ENCODE results near the gene SUSD5. TPM values are rescaled to one million over a fixed set of nuclear protein-coding genes. Genes with fewer than 3 reads are reported as not detected.
"Not testable (repeated sequence)": the region's sequence is repeated elsewhere in the genome, so short reads cannot be mapped to it uniquely, and the experiment has no call there.

The SUSD5 gene
- total and polyA plus RNA-seq, 2 experiments from 2014 or later = 1.4 to 3.6 TPM

GRCh38 chr3:33184863-33185262 lies 33.7 kb downstream of the SUSD5 start (continued):
- TF ChIP-seq CTCF (conservative IDR thresholded peaks at IDR 0.05; ENCODE audit: low read depth in 2 of 2) (no peak), EZH2phosphoT487 (IDR thresholded peaks at IDR 0.05; ENCODE audit: unreplicated experiment) (no peak), STAT1 (IDR thresholded peaks at IDR 0.05; ENCODE audit: unreplicated experiment) (no peak), REST (IDR thresholded peaks at IDR 0.05; ENCODE audit: unreplicated experiment) (no peak), ZNF114 (CRISPR knock-in tag; IDR thresholded peaks at IDR 0.05) (no peak), EZH2 (IDR thresholded peaks at IDR 0.05; ENCODE audit: low read depth, unreplicated experiment) (no peak), NANOG (IDR thresholded peaks at IDR 0.05; ENCODE audit: borderline replicate concordance) (no peak), JUNB (IDR thresholded peaks at IDR 0.05; ENCODE audit: unreplicated experiment) (no peak), ZNF331 (CRISPR knock-in tag; IDR thresholded peaks at IDR 0.05; ENCODE audit: low read depth) (no peak)

- not testable (repeated sequence) for H3K9me3 Mint-ChIP-seq; H4K20me1 ChIP-seq (replicated peaks; ENCODE audit: insufficient read depth); ATAC-seq; H3K4me2 ChIP-seq; H3K36me3 Mint-ChIP-seq (ENCODE audit: low read depth); H3K27ac Mint-ChIP-seq; H3K79me2 ChIP-seq (replicated peaks; ENCODE audit: insufficient read depth); H3K36me3 ChIP-seq (ENCODE audit: insufficient read depth); H3K4me1 Mint-ChIP-seq; H3K4me1 ChIP-seq (ENCODE audit: insufficient read depth); H3K27me3 ChIP-seq (ENCODE audit: insufficient read depth); DNase-seq (ENCODE audit: low spot score); H3F3A ChIP-seq (replicated peaks; ENCODE audit: low read depth); H3K27me3 Mint-ChIP-seq (ENCODE audit: insufficient read depth, low read depth, poor library complexity); H3K4me3 Mint-ChIP-seq; H3K9me2 ChIP-seq (ENCODE audit: insufficient read depth); H2AFZ ChIP-seq; H3K4me3 ChIP-seq; H3K27ac ChIP-seq (ENCODE audit: low read depth)
Observed at GRCh38 chr3:33181641-33182040, 37.0 kb downstream of the SUSD5 start.

GRCh38 chr3:33181229-33181628 lies 37.4 kb downstream of the SUSD5 start:
- ATAC-seq = no peak
- no peaks in the 10 kb centered on the region for H3K36me3 ChIP-seq (ENCODE audit: insufficient read depth)
- no peak for DNase-seq (ENCODE audit: low spot score)
- no peaks in the 10 kb centered on the region for H3K4me1 ChIP-seq (ENCODE audit: insufficient read depth)
- no peak overlapping the region for H3K4me3 ChIP-seq
- no peaks in the 10 kb centered on the region for H3K79me2 ChIP-seq (replicated peaks; ENCODE audit: insufficient read depth)
- H3K4me2 ChIP-seq = no peak overlapping the region
- no peaks in the 10 kb centered on the region for H3K4me1 Mint-ChIP-seq
- H3K27me3 ChIP-seq (ENCODE audit: insufficient read depth) = no peaks in the 10 kb centered on the region
- no peaks in the 10 kb centered on the region for H3K9me2 ChIP-seq (ENCODE audit: insufficient read depth)
- no peaks in the 10 kb centered on the region for H3F3A ChIP-seq (replicated peaks; ENCODE audit: low read depth)
- no peak overlapping the region for H3K27ac ChIP-seq (ENCODE audit: low read depth)
- H3K36me3 Mint-ChIP-seq (ENCODE audit: low read depth) = no peaks in the 10 kb centered on the region
- no peaks in the 10 kb centered on the region for H4K20me1 ChIP-seq (replicated peaks; ENCODE audit: insufficient read depth)
- H3K27me3 Mint-ChIP-seq (ENCODE audit: insufficient read depth, low read depth, poor library complexity) = no peaks in the 10 kb centered on the region
- no peak overlapping the region for H3K27ac Mint-ChIP-seq
- no peak overlapping the region for H2AFZ ChIP-seq
- no peaks in the 10 kb centered on the region; the same call in 2 of the 3 replicates for H3K9me3 Mint-ChIP-seq
- no peak overlapping the region for H3K4me3 Mint-ChIP-seq
- TF ChIP-seq REST (IDR thresholded peaks at IDR 0.05; ENCODE audit: unreplicated experiment) = no peak
- TF ChIP-seq ZNF331 (CRISPR knock-in tag; IDR thresholded peaks at IDR 0.05; ENCODE audit: low read depth) = no peak
- TF ChIP-seq NANOG (IDR thresholded peaks at IDR 0.05; ENCODE audit: borderline replicate concordance) = no peak
- no peak for TF ChIP-seq CREB1 (CRISPR knock-in tag; IDR thresholded peaks at IDR 0.05; ENCODE audit: low read depth)
- no peak for TF ChIP-seq ZNF114 (CRISPR knock-in tag; IDR thresholded peaks at IDR 0.05)
- TF ChIP-seq STAT1 (IDR thresholded peaks at IDR 0.05; ENCODE audit: unreplicated experiment) = no peak
- no peak for TF ChIP-seq EZH2 (IDR thresholded peaks at IDR 0.05; ENCODE audit: low read depth, unreplicated experiment)
- TF ChIP-seq CTCF (conservative IDR thresholded peaks at IDR 0.05; ENCODE audit: low read depth in 2 of 2) = no peak
- no peak for TF ChIP-seq EZH2phosphoT487 (IDR thresholded peaks at IDR 0.05; ENCODE audit: unreplicated experiment)
- TF ChIP-seq JUNB (IDR thresholded peaks at IDR 0.05; ENCODE audit: unreplicated experiment) = no peak

Data from GM23338 (cell line).